HUES48 (cell line): ENCODE measurements around the gene SPTAN1.
A peak's percentile ranks its signal among the peaks of the same experiment; 100 is the strongest.
"Not testable (repeated sequence)": the region's sequence is repeated elsewhere in the genome, so short reads cannot be mapped to it uniquely, and the experiment has no call there.

Source experiments
- H3K27ac ChIP-seq: one replicate; pipeline ENCODE4 v1.7.0; 2013; ENCODE audit warnings: low read depth, low read length, inconsistent platforms
- H3K27me3 ChIP-seq: 2 replicates; pipeline ENCODE4 v1.6.1; 2013; ENCODE audit warnings: mild to moderate bottlenecking, low read length; ENCODE audit not compliant: control insufficient read depth, insufficient read depth
- H3K36me3 ChIP-seq: 2 replicates; pipeline ENCODE4 v1.6.1; 2013; ENCODE audit warnings: low read length; ENCODE audit not compliant: control insufficient read depth, insufficient read depth
- H3K4me1 ChIP-seq: 2 replicates; pipeline ENCODE4 v1.6.1; 2013; ENCODE audit warnings: mild to moderate bottlenecking, low read length; ENCODE audit not compliant: control insufficient read depth, insufficient read depth
- H3K4me3 ChIP-seq: 2 replicates; pipeline ENCODE4 v1.5.1; 2013; ENCODE audit warnings: mild to moderate bottlenecking, low read depth, low read length
- H3K9ac ChIP-seq: 2 replicates; pipeline ENCODE4 v1.6.1; 2013; ENCODE audit warnings: mild to moderate bottlenecking, low read depth, low read length, moderate library complexity
- H3K9me3 ChIP-seq: 2 replicates; pipeline ENCODE4 v1.6.1; 2013; ENCODE audit warnings: low read length; ENCODE audit not compliant: control insufficient read depth, insufficient read depth

SPTAN1 gene

GRCh38 chr9:128552153-128552743 is at the start of gene SPTAN1:
Gene SPTAN1 (plus strand): TSS chr9:128552587. CDS start chr9:128566741, 14,154 bp downstream.
- no peaks in the 10 kb centered on the region; the same call in 1 of the 2 replicates for H3K27me3 ChIP-seq
- peaks cover 52% of the 10 kb centered on the region for H3K4me1 ChIP-seq
- no peaks in the 10 kb centered on the region for H3K9me3 ChIP-seq
- peak within 1 kb of the TSS; percentile 76 for H3K9ac ChIP-seq
- H3K4me3 ChIP-seq, result peak within 1 kb of the TSS; percentile 87
- peak within 1 kb of the TSS; percentile 87 for H3K27ac ChIP-seq
- H3K36me3 ChIP-seq, result no peaks in the 10 kb centered on the region

DNA sequence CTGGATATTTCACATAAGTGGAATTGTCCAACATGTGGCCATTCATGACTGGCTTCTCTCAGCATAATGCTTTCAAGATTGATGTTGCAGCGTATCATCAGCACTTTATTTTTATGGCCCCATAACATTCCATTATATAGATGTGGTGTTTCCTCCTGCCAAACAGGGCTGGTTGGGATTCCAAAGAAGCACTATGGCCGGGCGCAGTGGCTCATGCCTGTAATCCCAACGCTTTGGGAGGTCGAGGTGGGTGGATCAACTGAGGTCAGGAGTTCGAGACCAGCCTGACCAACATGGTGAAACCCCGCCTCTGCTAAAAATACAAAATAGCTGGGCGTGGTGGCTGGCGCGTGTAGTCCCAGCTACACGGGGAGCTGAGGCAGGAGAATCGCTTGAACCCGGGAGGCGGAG is 49.0 kb upstream of the SPTAN1 start:
- not testable (repeated sequence) for H3K9ac ChIP-seq, H3K27me3 ChIP-seq, H3K36me3 ChIP-seq, H3K9me3 ChIP-seq, H3K4me3 ChIP-seq, H3K4me1 ChIP-seq, H3K27ac ChIP-seq

- no peak overlapping the region for H3K27ac ChIP-seq
- H3K4me1 ChIP-seq, result peaks cover 7% of the 10 kb centered on the region; the same call in 1 of the 2 replicates
- H3K9ac ChIP-seq, result no peak overlapping the region
- no peaks in the 10 kb centered on the region for H3K9me3 ChIP-seq
- peaks cover 3% of the 10 kb centered on the region; the same call in 1 of the 2 replicates for H3K36me3 ChIP-seq
- H3K27me3 ChIP-seq, result no peaks in the 10 kb centered on the region
- H3K4me3 ChIP-seq, result peak overlapping the region; percentile 82
Measured at GRCh38 chr9:128503870-128504269, 48.5 kb upstream of the SPTAN1 start.

- Histone ChIP-seq H3K4me3 (peak within 1 kb of the TSS; percentile 82), H3K27me3 (no peaks in the 10 kb centered on the region), H3K9me3 (no peaks in the 10 kb centered on the region), H3K9ac (peak within 1 kb of the TSS; percentile 46), H3K36me3 (peaks cover 8% of the 10 kb centered on the region; the same call in 1 of the 2 replicates), H3K27ac (peak within 1 kb of the TSS; percentile 73), H3K4me1 (peaks cover 7% of the 10 kb centered on the region; the same call in 1 of the 2 replicates)
Measured at GRCh38 chr9:128504485-128505413, 47.6 kb upstream of the SPTAN1 start, which contains the start of gene GLE1. Gene GLE1 (plus strand): TSS chr9:128504719. CDS start chr9:128504806, 87 bp downstream.

GRCh38 chr9:128505414-128505765 is 47.0 kb upstream of the SPTAN1 start:
- H3K9ac ChIP-seq, result no peak overlapping the region
- H3K9me3 ChIP-seq, result no peaks in the 10 kb centered on the region
- peak overlapping the region; percentile 82 for H3K4me3 ChIP-seq
- H3K27me3 ChIP-seq, result no peaks in the 10 kb centered on the region
- H3K36me3 ChIP-seq, result peaks cover 11% of the 10 kb centered on the region; the same call in 1 of the 2 replicates
- peaks cover 7% of the 10 kb centered on the region; the same call in 1 of the 2 replicates for H3K4me1 ChIP-seq
- H3K27ac ChIP-seq, result no peak overlapping the region

GRCh38 chr9:128505906-128506305 is 46.5 kb upstream of the SPTAN1 start:
- H3K9me3 ChIP-seq, H3K9ac ChIP-seq, H3K4me1 ChIP-seq, H3K27me3 ChIP-seq, H3K27ac ChIP-seq: not testable (repeated sequence)
- peak overlapping the region; percentile 82; the same call in 1 of the 2 replicates for H3K4me3 ChIP-seq
- peaks cover 11% of the 10 kb centered on the region; the same call in 1 of the 2 replicates for H3K36me3 ChIP-seq

GRCh38 chr9:128512820-128513219 is 39.6 kb upstream of the SPTAN1 start:
- peaks cover 36% of the 10 kb centered on the region for H3K36me3 ChIP-seq
- no peaks in the 10 kb centered on the region for H3K27me3 ChIP-seq
- no peak overlapping the region for H3K9ac ChIP-seq
- H3K9me3 ChIP-seq, result no peaks in the 10 kb centered on the region
- no peaks in the 10 kb centered on the region for H3K4me1 ChIP-seq
- no peak overlapping the region for H3K27ac ChIP-seq
- no peak overlapping the region for H3K4me3 ChIP-seq

DNA sequence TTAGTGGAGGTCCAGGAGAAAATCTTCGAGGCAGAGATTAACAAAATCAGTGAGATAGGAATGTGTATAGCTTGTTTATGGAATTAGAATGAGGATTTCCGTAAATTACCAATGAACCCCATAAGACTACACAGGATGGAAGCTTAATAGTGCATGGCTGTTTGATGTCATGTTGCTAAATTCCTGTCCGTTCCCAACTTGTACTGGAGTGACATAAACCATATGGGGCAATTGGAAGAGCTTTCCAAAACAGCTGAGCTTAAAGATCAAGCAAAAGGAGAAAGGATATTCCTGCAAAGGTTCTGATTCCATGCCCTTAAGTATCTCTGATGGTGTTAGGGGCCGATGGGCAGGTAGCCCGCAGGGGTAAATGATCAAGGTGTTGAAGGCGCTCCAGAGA is 30.4 kb upstream of the SPTAN1 start:
- Histone ChIP-seq H3K4me3 (no peak overlapping the region), H3K4me1 (no peaks in the 10 kb centered on the region), H3K9ac (no peak overlapping the region), H3K9me3 (no peaks in the 10 kb centered on the region), H3K27me3 (no peaks in the 10 kb centered on the region), H3K36me3 (peaks cover 26% of the 10 kb centered on the region), H3K27ac (no peak overlapping the region)

DNA sequence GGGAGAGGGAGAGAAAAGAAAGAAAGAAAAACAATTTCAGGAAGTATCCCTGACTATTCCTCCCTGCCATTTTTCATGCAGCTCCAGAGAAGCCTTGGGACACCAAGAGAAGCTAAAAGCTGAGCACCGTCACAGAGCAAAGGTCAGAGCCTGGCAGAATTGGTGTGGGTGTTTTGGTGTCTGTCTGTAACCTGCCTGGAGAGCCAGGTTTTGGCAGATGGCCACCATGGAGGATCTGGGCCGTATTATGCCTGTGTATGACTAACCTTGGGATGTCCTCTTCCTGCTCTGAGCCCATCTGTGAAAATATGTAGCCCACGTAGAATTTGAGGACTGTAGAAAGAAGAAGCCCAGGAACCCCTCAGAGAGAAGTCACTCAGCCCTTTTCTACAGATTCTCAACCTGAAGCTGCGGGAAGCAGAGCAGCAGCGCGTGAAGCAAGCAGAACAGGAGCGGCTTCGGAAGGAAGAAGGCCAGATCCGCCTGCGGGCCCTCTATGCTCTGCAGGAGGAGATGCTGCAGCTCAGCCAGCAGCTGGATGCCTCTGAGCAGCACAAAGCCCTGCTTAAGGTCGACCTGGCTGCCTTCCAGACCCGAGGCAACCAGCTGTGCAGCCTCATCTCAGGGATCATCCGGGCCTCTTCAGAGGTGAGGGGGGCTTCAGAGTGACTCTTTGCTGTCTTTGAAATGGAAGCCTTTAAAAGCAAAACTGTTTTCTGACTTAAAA is 29.0 kb upstream of the SPTAN1 start:
- Histone ChIP-seq H3K4me3 (no peak overlapping the region), H3K27ac (peak overlapping the region; percentile 74), H3K27me3 (no peaks in the 10 kb centered on the region), H3K9ac (no peak overlapping the region), H3K4me1 (no peaks in the 10 kb centered on the region), H3K9me3 (no peaks in the 10 kb centered on the region), H3K36me3 (peaks cover 24% of the 10 kb centered on the region)

DNA sequence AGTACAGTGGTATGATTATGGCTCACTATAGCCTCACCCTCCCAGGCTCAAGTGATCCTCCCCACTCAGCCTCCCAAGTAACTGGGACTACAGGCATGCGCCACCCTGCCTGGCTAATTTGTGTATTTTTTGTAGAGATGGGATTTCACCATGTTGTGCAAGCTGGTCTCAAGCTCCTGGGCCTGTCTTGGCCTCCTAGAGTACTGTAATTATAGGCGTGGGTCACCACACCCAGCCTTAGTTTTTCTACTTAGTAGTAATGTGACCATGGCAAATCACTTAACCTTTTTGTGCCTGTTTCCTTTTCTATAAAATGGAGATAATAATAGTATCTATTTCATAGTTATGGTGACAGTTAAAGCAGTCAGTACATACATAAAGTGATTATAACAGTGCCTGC is 25.7 kb upstream of the SPTAN1 start:
- Histone ChIP-seq H3K27ac (no peak overlapping the region), H3K36me3 (peaks cover 39% of the 10 kb centered on the region), H3K4me3 (no peak overlapping the region), H3K4me1 (no peaks in the 10 kb centered on the region), H3K27me3 (no peaks in the 10 kb centered on the region), H3K9me3 (no peaks in the 10 kb centered on the region), H3K9ac (no peak overlapping the region)
